ENCODE results near the gene GGTLC2.

DNA sequence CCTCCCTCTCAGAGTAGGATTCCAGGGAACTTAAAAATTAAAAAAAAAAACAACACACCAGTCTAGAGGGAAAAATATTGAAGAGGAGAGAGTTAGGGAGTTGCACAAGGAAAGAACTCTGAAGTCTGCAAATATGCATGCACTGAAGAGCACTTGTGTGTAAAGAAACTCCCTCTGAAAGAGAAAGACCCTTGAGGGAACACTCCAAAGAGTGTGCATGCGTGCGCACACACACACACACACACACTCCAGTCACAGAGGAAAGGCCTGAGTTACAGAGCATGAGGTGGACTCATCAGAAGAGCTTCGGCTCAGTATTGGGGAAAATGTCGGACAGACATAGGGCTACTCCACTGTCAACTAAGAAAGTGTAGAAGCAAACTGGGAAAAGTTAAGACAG is 30.1 kb downstream of the GGTLC2 start:
- TF ChIP-seq, protein P1, sequence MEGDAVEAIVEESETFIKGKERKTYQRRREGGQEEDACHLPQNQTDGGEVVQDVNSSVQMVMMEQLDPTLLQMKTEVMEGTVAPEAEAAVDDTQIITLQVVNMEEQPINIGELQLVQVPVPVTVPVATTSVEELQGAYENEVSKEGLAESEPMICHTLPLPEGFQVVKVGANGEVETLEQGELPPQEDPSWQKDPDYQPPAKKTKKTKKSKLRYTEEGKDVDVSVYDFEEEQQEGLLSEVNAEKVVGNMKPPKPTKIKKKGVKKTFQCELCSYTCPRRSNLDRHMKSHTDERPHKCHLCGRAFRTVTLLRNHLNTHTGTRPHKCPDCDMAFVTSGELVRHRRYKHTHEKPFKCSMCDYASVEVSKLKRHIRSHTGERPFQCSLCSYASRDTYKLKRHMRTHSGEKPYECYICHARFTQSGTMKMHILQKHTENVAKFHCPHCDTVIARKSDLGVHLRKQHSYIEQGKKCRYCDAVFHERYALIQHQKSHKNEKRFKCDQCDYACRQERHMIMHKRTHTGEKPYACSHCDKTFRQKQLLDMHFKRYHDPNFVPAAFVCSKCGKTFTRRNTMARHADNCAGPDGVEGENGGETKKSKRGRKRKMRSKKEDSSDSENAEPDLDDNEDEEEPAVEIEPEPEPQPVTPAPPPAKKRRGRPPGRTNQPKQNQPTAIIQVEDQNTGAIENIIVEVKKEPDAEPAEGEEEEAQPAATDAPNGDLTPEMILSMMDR (conservative IDR thresholded peaks at IDR 0.05; ENCODE audit: low read depth, low read length) = no peak
- TF ChIP-seq EZH2 (IDR thresholded peaks at IDR 0.05; ENCODE audit: borderline replicate concordance, low read depth, low read length, poor library complexity, severe bottlenecking) = no peak

All from A673 (cell line).